ENCODE measurements around the gene CCDC134.

DNA sequence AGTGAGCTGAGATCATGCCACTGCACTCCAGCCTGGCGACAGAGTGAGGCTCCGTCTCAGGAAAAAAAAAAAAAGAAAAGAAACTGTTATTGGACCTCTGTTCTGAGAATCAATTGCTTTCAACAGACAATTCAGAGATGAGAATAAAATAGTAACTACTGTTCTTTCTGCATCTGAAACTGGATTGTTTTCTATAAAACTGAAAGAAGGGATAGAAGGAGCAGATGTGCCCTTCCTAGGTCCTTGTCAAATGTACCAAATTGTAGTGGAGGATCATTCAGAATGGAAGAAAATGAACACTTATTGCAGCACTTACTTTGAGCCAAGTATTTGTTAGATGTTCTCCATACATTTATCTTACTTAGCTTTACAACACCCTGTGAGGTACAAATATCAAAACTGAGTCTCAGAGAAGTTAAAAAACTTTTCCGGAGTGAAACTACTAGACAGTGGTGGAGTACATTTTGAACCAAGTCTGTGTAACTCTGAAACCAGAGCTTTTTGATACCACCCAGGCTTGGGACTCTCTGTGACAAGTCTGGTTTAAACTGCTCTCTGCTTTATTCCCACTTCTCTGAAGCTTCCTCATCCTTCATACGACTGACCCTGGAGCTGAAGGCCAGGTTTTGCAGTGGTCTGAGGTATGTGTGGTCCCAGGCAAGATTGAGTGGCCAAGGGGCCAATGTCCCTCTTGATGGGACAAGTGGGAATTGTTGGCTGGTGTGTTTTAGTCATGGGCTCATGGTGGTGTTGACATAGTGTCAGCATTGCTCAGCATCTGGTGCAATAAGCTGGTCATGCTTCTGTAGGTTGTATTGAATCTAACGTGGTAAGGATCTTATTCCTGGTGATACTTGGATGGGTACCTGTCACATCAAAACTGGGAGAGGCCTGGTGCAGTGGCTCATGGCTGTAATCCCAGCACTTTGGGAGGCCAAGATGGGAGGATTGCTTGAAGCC, 48.2 kb upstream of the CCDC134 start:
- TF ChIP-seq, protein P1, sequence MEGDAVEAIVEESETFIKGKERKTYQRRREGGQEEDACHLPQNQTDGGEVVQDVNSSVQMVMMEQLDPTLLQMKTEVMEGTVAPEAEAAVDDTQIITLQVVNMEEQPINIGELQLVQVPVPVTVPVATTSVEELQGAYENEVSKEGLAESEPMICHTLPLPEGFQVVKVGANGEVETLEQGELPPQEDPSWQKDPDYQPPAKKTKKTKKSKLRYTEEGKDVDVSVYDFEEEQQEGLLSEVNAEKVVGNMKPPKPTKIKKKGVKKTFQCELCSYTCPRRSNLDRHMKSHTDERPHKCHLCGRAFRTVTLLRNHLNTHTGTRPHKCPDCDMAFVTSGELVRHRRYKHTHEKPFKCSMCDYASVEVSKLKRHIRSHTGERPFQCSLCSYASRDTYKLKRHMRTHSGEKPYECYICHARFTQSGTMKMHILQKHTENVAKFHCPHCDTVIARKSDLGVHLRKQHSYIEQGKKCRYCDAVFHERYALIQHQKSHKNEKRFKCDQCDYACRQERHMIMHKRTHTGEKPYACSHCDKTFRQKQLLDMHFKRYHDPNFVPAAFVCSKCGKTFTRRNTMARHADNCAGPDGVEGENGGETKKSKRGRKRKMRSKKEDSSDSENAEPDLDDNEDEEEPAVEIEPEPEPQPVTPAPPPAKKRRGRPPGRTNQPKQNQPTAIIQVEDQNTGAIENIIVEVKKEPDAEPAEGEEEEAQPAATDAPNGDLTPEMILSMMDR (IDR thresholded peaks at IDR 0.05), result no peak
- no peak for TF ChIP-seq EP300 (IDR thresholded peaks at IDR 0.05)
